NCI-H524 (cell line): ENCODE data around the gene KRTAP4-9.
"Not testable (repeated sequence)": the region's sequence is repeated elsewhere in the genome, so short reads cannot be mapped to it uniquely, and the experiment has no call there.

Source experiments
- DNase-seq, 2 experiments: peaks; one replicate each; lab custom pipeline; 2025; lab: John Stamatoyannopoulos, UW

The KRTAP4-9 gene

GRCh38 chr17:41098042-41098441 lies 7.1 kb upstream of the KRTAP4-9 start, which contains the start of gene KRTAP4-8:
TSS of gene KRTAP4-8 (minus strand) at chr17:41098142. CDS start at chr17:41098084, 58 bp downstream.
- no peak for DNase-seq

- no peak for DNase-seq
Measured at GRCh38 chr17:41098481-41098880, 6.7 kb upstream of the KRTAP4-9 start.

- DNase-seq: not testable (repeated sequence)
Measured at GRCh38 chr17:41099682-41100480, 5.3 kb upstream of the KRTAP4-9 start.

GRCh38 chr17:41101586-41102259 lies 3.5 kb upstream of the KRTAP4-9 start, which contains the start of gene KRTAP4-16:
TSS of gene KRTAP4-16 (minus strand) at chr17:41102209. CDS start at chr17:41102209, 0 bp downstream.
- DNase-seq: no peak

- no peak for DNase-seq
Measured at GRCh38 chr17:41103896-41104295, 1.3 kb upstream of the KRTAP4-9 start.

- DNase-seq: not testable (repeated sequence)
Measured at GRCh38 chr17:41104386-41105038, 677 bp upstream of the KRTAP4-9 start.

- DNase-seq: no peak
Measured at GRCh38 chr17:41107941-41108450, 2.8 kb downstream of the KRTAP4-9 start.

- not testable (repeated sequence) for DNase-seq
Measured at GRCh38 chr17:41108728-41109386, 3.7 kb downstream of the KRTAP4-9 start.

GRCh38 chr17:41111151-41111885 lies 6.1 kb downstream of the KRTAP4-9 start:
- no peak for DNase-seq

GRCh38 chr17:41116297-41116696 lies 11.1 kb downstream of the KRTAP4-9 start:
- DNase-seq: no peak

GRCh38 chr17:41117846-41118386 lies 12.7 kb downstream of the KRTAP4-9 start, which contains the start of gene KRTAP4-11:
TSS of gene KRTAP4-11 (minus strand) at chr17:41118373. CDS start at chr17:41118315, 58 bp downstream.
- not testable (repeated sequence) for DNase-seq

- no peak for DNase-seq
Measured at GRCh38 chr17:41118721-41119120, 13.5 kb downstream of the KRTAP4-9 start.

GRCh38 chr17:41119696-41120690 lies 14.8 kb downstream of the KRTAP4-9 start:
- DNase-seq: not testable (repeated sequence)

GRCh38 chr17:41121742-41122141 lies 16.6 kb downstream of the KRTAP4-9 start:
- no peak for DNase-seq

- DNase-seq: not testable (repeated sequence)
Measured at GRCh38 chr17:41123292-41123990, 18.3 kb downstream of the KRTAP4-9 start.

GRCh38 chr17:41123991-41124371 lies 18.8 kb downstream of the KRTAP4-9 start, which contains the start of gene KRTAP4-12:
TSS of gene KRTAP4-12 (minus strand) at chr17:41124182. CDS start at chr17:41124122, 60 bp downstream.
- not testable (repeated sequence) for DNase-seq

- no peak for DNase-seq
Measured at GRCh38 chr17:41125064-41125463, 19.9 kb downstream of the KRTAP4-9 start.

GRCh38 chr17:41126412-41126811 lies 21.2 kb downstream of the KRTAP4-9 start:
- DNase-seq: no peak

GRCh38 chr17:41127371-41127770 lies 22.2 kb downstream of the KRTAP4-9 start:
- DNase-seq: no peak
